Endothelial cell (in vitro differentiated cells): Measurements from ENCODE around the gene MOCS3. TPM values are rescaled to one million over a fixed set of nuclear protein-coding genes. Genes with fewer than 3 reads are reported as not detected.

Source experiments
- DNase-seq: peaks from one replicate; pipeline ENCODE4 v3.0.0; 2021; ENCODE audit warnings: low spot score
- H3K27ac Mint-ChIP-seq: one replicate; pipeline ENCODE4 v1.8.0; 2021; ENCODE audit warnings: mixed read lengths, inconsistent platforms; ENCODE audit not compliant: unreplicated experiment
- H3K27me3 Mint-ChIP-seq: one replicate; pipeline ENCODE4 v1.8.0; 2021; ENCODE audit warnings: mild to moderate bottlenecking, moderate library complexity, mixed read lengths, inconsistent platforms; ENCODE audit not compliant: unreplicated experiment
- H3K36me3 Mint-ChIP-seq: one replicate; pipeline ENCODE4 v1.8.0; 2021; ENCODE audit warnings: mild to moderate bottlenecking, low read depth, mixed read lengths, inconsistent platforms; ENCODE audit not compliant: unreplicated experiment
- H3K4me1 Mint-ChIP-seq: one replicate; pipeline ENCODE4 v1.8.0; 2021; ENCODE audit warnings: mild to moderate bottlenecking, mixed read lengths, inconsistent platforms; ENCODE audit not compliant: unreplicated experiment
- H3K4me3 Mint-ChIP-seq: one replicate; pipeline ENCODE4 v1.8.0; 2021; ENCODE audit warnings: mild to moderate bottlenecking, mixed read lengths, inconsistent platforms; ENCODE audit not compliant: unreplicated experiment
- H3K9me3 Mint-ChIP-seq: one replicate; pipeline ENCODE4 v1.8.0; 2021; ENCODE audit warnings: mixed read lengths, inconsistent platforms; ENCODE audit not compliant: unreplicated experiment
- CTCF ChIP-seq: fragments of 200-600 bp; sonication (generic); IDR thresholded peaks from one replicate; pipeline ENCODE4 v1.5.0; 2021; ENCODE audit warnings: antibody characterized with exemption; ENCODE audit not compliant: unreplicated experiment
- total RNA-seq: library from RNA; stranded (reverse); fragmentation: NEBNext Ultra II Directional; extraction: Animal tissue kit (Norgen Biotek cat#: 25700); gene quantifications from one replicate; pipeline ENCODE4 v1.2.1, GENCODE V29; 2021; ENCODE audit not compliant: unreplicated experiment

The MOCS3 gene
- total RNA-seq, 1 donor from 2014 or later, result 6.3 TPM

GRCh38 chr20:50926530-50926929, 32.1 kb upstream of the MOCS3 start:
- no peak for TF ChIP-seq CTCF
- no peak for DNase-seq
- peaks cover 6% of the 10 kb centered on the region for H3K27me3 Mint-ChIP-seq
- H3K36me3 Mint-ChIP-seq, result peaks cover 22% of the 10 kb centered on the region
- no peak overlapping the region for H3K27ac Mint-ChIP-seq
- H3K4me3 Mint-ChIP-seq, result no peak overlapping the region
- peaks cover 33% of the 10 kb centered on the region for H3K4me1 Mint-ChIP-seq
- H3K9me3 Mint-ChIP-seq, result no peaks in the 10 kb centered on the region

- no peaks in the 10 kb centered on the region for H3K9me3 Mint-ChIP-seq
- H3K27ac Mint-ChIP-seq, result peak overlapping the region; percentile 37
- H3K4me3 Mint-ChIP-seq, result peak overlapping the region; percentile 100
- H3K27me3 Mint-ChIP-seq, result peaks cover 6% of the 10 kb centered on the region
- DNase-seq, result no peak
- peak; percentile 22 for TF ChIP-seq CTCF
- peaks cover 18% of the 10 kb centered on the region for H3K36me3 Mint-ChIP-seq
- H3K4me1 Mint-ChIP-seq, result peaks cover 30% of the 10 kb centered on the region
Observed at GRCh38 chr20:50928469-50928868, 30.1 kb upstream of the MOCS3 start.

GRCh38 chr20:50929299-50930138, 29.1 kb upstream of the MOCS3 start:
- Mint-ChIP-seq H3K27ac (peak overlapping the region; percentile 99), H3K27me3 (peaks cover 6% of the 10 kb centered on the region), H3K36me3 (peaks cover 18% of the 10 kb centered on the region), H3K4me3 (peak overlapping the region; percentile 100), H3K9me3 (no peaks in the 10 kb centered on the region), H3K4me1 (peaks cover 30% of the 10 kb centered on the region)
- peak; percentile 84 for TF ChIP-seq CTCF
- DNase-seq, result peak; percentile 93

GRCh38 chr20:50930139-50930975, 28.3 kb upstream of the MOCS3 start:
- Mint-ChIP-seq H3K27ac (peak overlapping the region; percentile 99), H3K9me3 (no peaks in the 10 kb centered on the region), H3K36me3 (peaks cover 18% of the 10 kb centered on the region), H3K4me1 (peaks cover 28% of the 10 kb centered on the region), H3K27me3 (peaks cover 6% of the 10 kb centered on the region), H3K4me3 (peak overlapping the region; percentile 100)
- peak; percentile 39 for DNase-seq
- TF ChIP-seq CTCF, result no peak

GRCh38 chr20:50930976-50931305, 27.7 kb upstream of the MOCS3 start:
- H3K4me1 Mint-ChIP-seq, result peaks cover 28% of the 10 kb centered on the region
- peaks cover 21% of the 10 kb centered on the region for H3K36me3 Mint-ChIP-seq
- no peak for TF ChIP-seq CTCF
- H3K4me3 Mint-ChIP-seq, result peak overlapping the region; percentile 80
- no peaks in the 10 kb centered on the region for H3K9me3 Mint-ChIP-seq
- no peak for DNase-seq
- no peak overlapping the region for H3K27ac Mint-ChIP-seq
- peaks cover 6% of the 10 kb centered on the region for H3K27me3 Mint-ChIP-seq
